NT2/D1 (cell line): ENCODE results near the gene PLEKHH1.

Source experiments
- YY1 ChIP-seq: IDR thresholded peaks from 2 replicates; pipeline ENCODE4 v1.6.1; 2011; ENCODE audit not compliant: insufficient read length, insufficient read depth
- ZNF274 ChIP-seq: IDR thresholded peaks from 2 replicates; pipeline ENCODE4 v1.6.1; 2011; ENCODE audit warnings: mild to moderate bottlenecking, low read depth, low read length

DNA sequence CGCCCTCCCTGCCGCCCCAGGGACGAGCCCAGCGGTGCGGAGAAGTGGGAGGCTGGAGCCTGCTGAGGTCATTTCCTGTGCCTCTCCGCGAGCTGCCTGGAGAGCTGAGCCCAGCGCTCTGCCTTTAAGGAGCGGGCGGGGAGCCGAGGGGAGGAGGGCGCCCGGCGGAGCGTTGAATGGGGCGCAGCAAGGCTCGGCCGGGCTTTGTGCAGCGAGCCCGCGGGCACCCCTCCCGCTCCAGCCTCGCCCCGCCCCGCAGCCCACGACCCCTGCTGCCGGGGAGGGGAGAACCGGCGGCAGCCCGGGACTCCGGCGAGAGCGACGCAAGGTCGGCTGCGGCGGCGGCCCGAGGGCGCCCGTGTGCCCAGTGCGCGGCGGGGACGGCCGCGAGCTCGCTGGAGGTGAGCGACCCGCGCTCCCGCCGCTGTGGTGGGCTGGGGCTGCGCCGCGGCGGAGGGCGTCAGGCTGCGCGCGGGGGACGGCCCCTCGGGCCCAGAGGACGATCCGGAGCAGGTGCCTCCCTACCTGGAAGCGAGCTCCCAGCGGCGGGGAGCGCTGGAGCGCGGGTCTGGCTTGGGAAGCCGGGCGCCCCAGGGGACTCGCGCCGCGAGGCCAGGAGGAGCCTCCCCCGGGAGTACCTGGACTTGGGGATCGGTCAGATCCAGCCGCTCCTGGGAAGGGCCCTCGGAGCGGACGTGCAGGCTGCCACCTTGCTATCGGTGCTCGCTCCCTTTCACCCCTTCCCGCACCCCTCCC lies at the start of gene PLEKHH1:
- TF ChIP-seq ZNF274 (no peak), YY1 (no peak)
